ENCODE results near the gene MANSC1. TPM values are rescaled to one million over a fixed set of nuclear protein-coding genes. Genes with fewer than 3 reads are reported as not detected.

MANSC1 gene
- total and polyA plus RNA-seq, 10 of the 15 experiments (the other 5 are each of a cell fraction or from before 2014, with no cell fraction given) = 0.02 to 0.23 (median 0.11) TPM; not detected in 2

- TF ChIP-seq ZSCAN29 (IDR thresholded peaks at IDR 0.05) (no peak), E4F1 (IDR thresholded peaks at IDR 0.05; ENCODE audit: borderline replicate concordance, partially characterized antibody) (no peak), MXI1 (IDR thresholded peaks at IDR 0.05; ENCODE audit: low read depth, low read length) (no peak), CHD1 (IDR thresholded peaks at IDR 0.05; ENCODE audit: low read depth, low read length) (no peak)
- TF ChIP-seq, protein P1, sequence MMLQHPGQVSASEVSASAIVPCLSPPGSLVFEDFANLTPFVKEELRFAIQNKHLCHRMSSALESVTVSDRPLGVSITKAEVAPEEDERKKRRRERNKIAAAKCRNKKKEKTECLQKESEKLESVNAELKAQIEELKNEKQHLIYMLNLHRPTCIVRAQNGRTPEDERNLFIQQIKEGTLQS (IDR thresholded peaks at IDR 0.05; ENCODE audit: borderline replicate concordance, extremely low read depth, low read depth, low read length) = no peak
Measured at GRCh38 chr12:12356467-12356895, 6.4 kb upstream of the MANSC1 start (continued).

DNA sequence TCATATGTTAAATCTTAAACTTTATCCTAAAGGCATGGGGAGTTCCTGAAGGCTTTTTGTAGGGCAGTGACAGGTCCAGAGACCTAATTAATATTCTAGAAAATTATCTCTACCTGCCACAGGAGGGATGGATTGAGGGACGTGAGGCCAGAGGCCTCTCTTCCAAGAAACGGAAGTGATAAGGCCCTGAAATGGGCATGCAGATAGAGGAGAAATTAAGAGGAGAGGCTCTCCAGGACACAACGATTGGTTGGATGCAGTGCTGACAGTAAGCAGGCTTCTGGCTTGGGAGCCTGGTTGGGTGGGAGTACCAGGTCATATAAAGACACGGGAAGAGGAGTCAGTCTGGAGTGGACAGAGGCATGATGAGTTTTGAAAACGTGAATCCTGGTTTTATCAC, 3.8 kb upstream of the MANSC1 start:
- Histone ChIP-seq H3K27me3 (replicated peaks in 1 of 2; ENCODE audit: control insufficient read depth in 2 of 2, insufficient read depth in 2 of 2, low read length in 1 of 2) (peaks cover 0 to 3% of the 10 kb centered on the region in 2 experiments; a peak in 2 of 4 replicates), H2AFZ (ENCODE audit: control insufficient read depth, low read depth, low read length) (no peak overlapping the region), H3K9me3 (replicated peaks; ENCODE audit: control insufficient read depth, insufficient read depth, low read length) (no peaks in the 10 kb centered on the region), H3K79me2 (ENCODE audit: control insufficient read depth, insufficient read depth, low read length) (peaks cover 19% of the 10 kb centered on the region), H3K4me2 (ENCODE audit: control insufficient read depth, insufficient read depth) (no peak overlapping the region), H3K9ac (ENCODE audit: control insufficient read depth, insufficient read depth, low read length) (no peak overlapping the region), H3K4me3 (no peak overlapping the region), H3K36me3 (ENCODE audit: control insufficient read depth in 2 of 2, insufficient read depth in 2 of 2, low read length in 1 of 2) (no peaks in the 10 kb centered on the region), H4K20me1 (ENCODE audit: control insufficient read depth, insufficient read depth) (no peaks in the 10 kb centered on the region), H3K27ac (ENCODE audit: control insufficient read depth, insufficient read depth) (no peak overlapping the region), H3K4me1 (ENCODE audit: control insufficient read depth, insufficient read depth, low read length) (peaks cover 10% of the 10 kb centered on the region)
- CTCF ChIA-PET = interaction anchor here (1.4 kb wide), 1 partner anchor 19 kb away, joined by 4 read pairs; no protein-coding TSS in a partner anchor
- POLR2A ChIA-PET = no interaction called here
- DNase-seq (ENCODE audit: low read depth, low spot score) (no peak), FAIRE-seq (no peak), ATAC-seq (no peak)
- BruUV-seq (replicated peaks) = no TSS peak
- intact Hi-C loops (cut with micrococcal nuclease; ENCODE audit: unreplicated experiment) (no loop called here), in situ Hi-C loops (cut with MboI) (no loop called here)
- RAD21 ChIA-PET (ENCODE audit: unreplicated experiment) = interaction anchor here (0.9 kb wide), 1 partner anchor 16 kb away, joined by 3 read pairs; no protein-coding TSS in a partner anchor
- SMC1A ChIA-PET (ENCODE audit: uncharacterized antibody, unreplicated experiment) = interaction anchor here (0.7 kb wide), 1 partner anchor 17 kb away, joined by 3 read pairs; no protein-coding TSS in a partner anchor
- TF ChIP-seq ZBED1 (IDR thresholded peaks at IDR 0.05; ENCODE audit: borderline replicate concordance) (no peak), FOS (IDR thresholded peaks at IDR 0.05; ENCODE audit: borderline replicate concordance, extremely low read depth, insufficient read length) (no peak), MTA2 (IDR thresholded peaks at IDR 0.05; ENCODE audit: low read depth) (no peak)
- TF ChIP-seq, protein P2, sequence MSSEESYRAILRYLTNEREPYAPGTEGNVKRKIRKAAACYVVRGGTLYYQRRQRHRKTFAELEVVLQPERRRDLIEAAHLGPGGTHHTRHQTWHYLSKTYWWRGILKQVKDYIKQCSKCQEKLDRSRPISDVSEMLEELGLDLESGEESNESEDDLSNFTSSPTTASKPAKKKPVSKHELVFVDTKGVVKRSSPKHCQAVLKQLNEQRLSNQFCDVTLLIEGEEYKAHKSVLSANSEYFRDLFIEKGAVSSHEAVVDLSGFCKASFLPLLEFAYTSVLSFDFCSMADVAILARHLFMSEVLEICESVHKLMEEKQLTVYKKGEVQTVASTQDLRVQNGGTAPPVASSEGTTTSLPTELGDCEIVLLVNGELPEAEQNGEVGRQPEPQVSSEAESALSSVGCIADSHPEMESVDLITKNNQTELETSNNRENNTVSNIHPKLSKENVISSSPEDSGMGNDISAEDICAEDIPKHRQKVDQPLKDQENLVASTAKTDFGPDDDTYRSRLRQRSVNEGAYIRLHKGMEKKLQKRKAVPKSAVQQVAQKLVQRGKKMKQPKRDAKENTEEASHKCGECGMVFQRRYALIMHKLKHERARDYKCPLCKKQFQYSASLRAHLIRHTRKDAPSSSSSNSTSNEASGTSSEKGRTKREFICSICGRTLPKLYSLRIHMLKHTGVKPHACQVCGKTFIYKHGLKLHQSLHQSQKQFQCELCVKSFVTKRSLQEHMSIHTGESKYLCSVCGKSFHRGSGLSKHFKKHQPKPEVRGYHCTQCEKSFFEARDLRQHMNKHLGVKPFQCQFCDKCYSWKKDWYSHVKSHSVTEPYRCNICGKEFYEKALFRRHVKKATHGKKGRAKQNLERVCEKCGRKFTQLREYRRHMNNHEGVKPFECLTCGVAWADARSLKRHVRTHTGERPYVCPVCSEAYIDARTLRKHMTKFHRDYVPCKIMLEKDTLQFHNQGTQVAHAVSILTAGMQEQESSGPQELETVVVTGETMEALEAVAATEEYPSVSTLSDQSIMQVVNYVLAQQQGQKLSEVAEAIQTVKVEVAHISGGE (CRISPR knock-in tag; IDR thresholded peaks at IDR 0.05) = no peak
- WGBS (ENCODE audit: insufficient coverage, insufficient replicate concordance, low lambda C conversion rate, missing lambda C conversion rate) = 71% methylated on average over 5 of the region's 5 CpGs

All from GM12878 (cell line).